ENCODE results near the gene TGM5. TPM values are rescaled to one million over a fixed set of nuclear protein-coding genes. Genes with fewer than 3 reads are reported as not detected.
"Not testable (repeated sequence)": the region's sequence is repeated elsewhere in the genome, so short reads cannot be mapped to it uniquely, and the experiment has no call there.

Gene TGM5
- total RNA-seq, 6 experiments from 2014 or later: not detected

DNA sequence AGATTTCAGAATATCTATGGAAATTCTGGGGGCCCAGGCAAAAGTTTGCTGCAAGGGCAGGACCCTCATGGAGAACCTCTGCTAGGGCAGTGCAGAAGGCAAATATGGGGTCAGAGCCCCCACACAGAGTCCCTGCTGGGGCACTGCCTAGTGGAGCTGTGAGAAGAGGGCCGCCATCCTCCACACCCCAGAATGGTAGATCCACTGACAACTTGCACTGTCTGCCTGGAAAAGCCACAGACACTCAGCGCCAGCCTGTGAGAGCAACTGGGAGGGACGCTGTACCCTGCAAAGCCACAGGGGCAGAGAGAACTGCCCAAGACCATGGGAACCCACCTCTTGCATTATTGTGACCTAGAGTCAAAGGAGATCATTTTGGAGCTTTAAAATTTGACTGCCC lies 67.7 kb downstream of the TGM5 start:
- ATAC-seq: no peak
- intact Hi-C loops (cut with DNase I): no loop called here
- H3K27ac ChIP-seq: no peak overlapping the region

DNA sequence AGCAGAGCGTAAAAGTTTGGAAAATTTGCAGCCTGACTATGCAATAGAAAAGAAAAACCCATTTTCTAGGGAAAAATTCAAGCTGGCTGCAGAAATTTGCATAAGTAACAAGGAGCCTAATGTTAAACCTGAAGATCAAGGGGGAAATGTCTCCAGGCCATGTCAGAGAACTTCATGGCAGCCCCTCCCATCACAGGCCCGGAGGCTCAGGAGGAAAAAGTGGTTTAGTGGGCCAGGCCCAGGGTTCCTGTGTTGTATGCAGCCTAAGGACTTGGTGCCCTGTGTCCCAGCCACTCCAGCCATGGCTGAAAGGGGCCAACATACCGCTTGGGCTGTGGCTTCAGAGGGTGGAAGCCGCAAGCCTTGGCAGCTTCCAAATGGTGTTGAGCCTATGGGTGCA lies 68.2 kb downstream of the TGM5 start:
- H3K4me3 ChIP-seq; H3K27ac ChIP-seq; DNase-seq; H3K27me3 ChIP-seq; H3K9me3 ChIP-seq; ATAC-seq; intact Hi-C loops (cut with DNase I); H3K4me1 ChIP-seq: not testable (repeated sequence)
- 96% methylated on average over 3 of the region's 4 CpGs for WGBS (ENCODE audit: insufficient coverage, low coverage, low lambda C conversion rate, missing lambda C conversion rate)
- peaks cover 0 to 32% (median 5%) of the 10 kb centered on the region in 4 donors for H3K36me3 ChIP-seq

More for the DNA sequence above, 67.7 kb downstream of the TGM5 start:
- TF ChIP-seq, protein P1, sequence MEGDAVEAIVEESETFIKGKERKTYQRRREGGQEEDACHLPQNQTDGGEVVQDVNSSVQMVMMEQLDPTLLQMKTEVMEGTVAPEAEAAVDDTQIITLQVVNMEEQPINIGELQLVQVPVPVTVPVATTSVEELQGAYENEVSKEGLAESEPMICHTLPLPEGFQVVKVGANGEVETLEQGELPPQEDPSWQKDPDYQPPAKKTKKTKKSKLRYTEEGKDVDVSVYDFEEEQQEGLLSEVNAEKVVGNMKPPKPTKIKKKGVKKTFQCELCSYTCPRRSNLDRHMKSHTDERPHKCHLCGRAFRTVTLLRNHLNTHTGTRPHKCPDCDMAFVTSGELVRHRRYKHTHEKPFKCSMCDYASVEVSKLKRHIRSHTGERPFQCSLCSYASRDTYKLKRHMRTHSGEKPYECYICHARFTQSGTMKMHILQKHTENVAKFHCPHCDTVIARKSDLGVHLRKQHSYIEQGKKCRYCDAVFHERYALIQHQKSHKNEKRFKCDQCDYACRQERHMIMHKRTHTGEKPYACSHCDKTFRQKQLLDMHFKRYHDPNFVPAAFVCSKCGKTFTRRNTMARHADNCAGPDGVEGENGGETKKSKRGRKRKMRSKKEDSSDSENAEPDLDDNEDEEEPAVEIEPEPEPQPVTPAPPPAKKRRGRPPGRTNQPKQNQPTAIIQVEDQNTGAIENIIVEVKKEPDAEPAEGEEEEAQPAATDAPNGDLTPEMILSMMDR (IDR thresholded peaks at IDR 0.05): no peak
- TF ChIP-seq POLR2A (IDR thresholded peaks at IDR 0.05): no peak
- H3K4me1 ChIP-seq: no peaks in the 10 kb centered on the region
- H3K36me3 ChIP-seq: peaks cover 0 to 28% (median 5%) of the 10 kb centered on the region in 4 donors
- no peak for DNase-seq
- no peaks in the 10 kb centered on the region for H3K9me3 ChIP-seq
- H3K27me3 ChIP-seq: no peaks in the 10 kb centered on the region
- WGBS (ENCODE audit: insufficient coverage, low coverage, low lambda C conversion rate, missing lambda C conversion rate): 80% methylated on average over 1 of the region's 3 CpGs
- no peak overlapping the region for H3K4me3 ChIP-seq

DNA sequence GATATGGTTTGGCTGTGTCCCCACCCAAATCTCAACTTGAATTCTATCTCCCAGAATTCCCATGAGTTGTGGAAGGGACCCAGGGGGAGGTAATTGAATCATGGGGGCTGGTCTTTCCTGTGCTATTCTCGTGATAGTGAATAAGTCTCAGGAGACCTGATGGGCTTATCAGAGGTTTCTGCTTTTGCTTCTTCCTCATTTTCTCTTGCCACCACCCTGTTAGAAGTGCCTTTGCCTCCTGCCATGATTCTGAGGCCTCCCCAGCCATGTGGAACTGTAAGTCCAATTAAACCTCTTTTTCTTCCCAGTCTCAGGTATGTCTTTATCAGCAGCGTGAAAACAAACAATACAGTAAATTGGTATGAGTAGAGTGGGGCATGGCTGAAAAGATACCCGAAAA lies 69.0 kb downstream of the TGM5 start:
- WGBS (ENCODE audit: insufficient coverage, low coverage, low lambda C conversion rate, missing lambda C conversion rate): 90% methylated on average over 3 of the region's 3 CpGs
- H3K9me3 ChIP-seq; intact Hi-C loops (cut with DNase I); ATAC-seq; H3K27me3 ChIP-seq; H3K27ac ChIP-seq; H3K4me3 ChIP-seq; DNase-seq; H3K4me1 ChIP-seq: not testable (repeated sequence)
- peaks cover 0 to 40% (median 10%) of the 10 kb centered on the region in 4 donors for H3K36me3 ChIP-seq

- intact Hi-C loops (cut with DNase I): no loop called here
- Histone ChIP-seq H3K9me3 (no peaks in the 10 kb centered on the region), H3K4me3 (no peak overlapping the region), H3K36me3 (peaks cover 0 to 48% (median 15%) of the 10 kb centered on the region in 4 donors), H3K27ac (no peak overlapping the region), H3K4me1 (no peaks in the 10 kb centered on the region), H3K27me3 (no peaks in the 10 kb centered on the region)
- no peak for ATAC-seq
- 95% methylated on average over 9 of the region's 10 CpGs for WGBS (ENCODE audit: insufficient coverage, low coverage, low lambda C conversion rate, missing lambda C conversion rate)
- no peak for DNase-seq
- TF ChIP-seq, protein P1 (IDR thresholded peaks at IDR 0.05): no peak
- TF ChIP-seq POLR2A (IDR thresholded peaks at IDR 0.05): no peak
Measured at GRCh38 chr15:43196760-43197548, 69.8 kb downstream of the TGM5 start.

DNA sequence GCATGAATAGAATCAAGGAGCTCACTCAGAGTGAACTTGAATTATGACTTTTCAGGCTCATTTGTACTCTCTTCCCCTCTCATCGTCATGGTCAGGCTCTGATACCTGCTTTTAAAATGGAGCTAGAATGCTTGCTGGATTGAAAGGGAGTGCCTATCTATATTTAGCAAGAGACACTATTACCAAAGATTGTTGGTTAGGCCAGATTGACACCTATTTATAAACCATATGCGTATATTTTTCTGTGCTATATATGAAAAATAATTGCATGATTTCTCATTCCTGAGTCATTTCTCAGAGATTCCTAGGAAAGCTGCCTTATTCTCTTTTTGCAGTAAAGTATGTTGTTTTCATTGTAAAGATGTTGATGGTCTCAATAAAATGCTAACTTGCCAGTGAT lies 71.9 kb downstream of the TGM5 start:
- WGBS (ENCODE audit: insufficient coverage, low coverage, low lambda C conversion rate, missing lambda C conversion rate): 86% methylated on average over 2 of the region's 2 CpGs
- DNase-seq (no peak), ATAC-seq (no peak)
- Histone ChIP-seq H3K36me3 (peaks cover 5 to 70% (median 24%) of the 10 kb centered on the region in 4 donors), H3K4me3 (no peak overlapping the region), H3K4me1 (no peaks in the 10 kb centered on the region), H3K27ac (no peak overlapping the region), H3K27me3 (no peaks in the 10 kb centered on the region), H3K9me3 (no peaks in the 10 kb centered on the region)
- intact Hi-C loops (cut with DNase I): no loop called here
- TF ChIP-seq, protein P1 (IDR thresholded peaks at IDR 0.05): no peak
- TF ChIP-seq POLR2A (IDR thresholded peaks at IDR 0.05): no peak

Measured in right lobe of liver (tissue), 6 donors.